Esophagus (tissue), 2 donors: Measurements from ENCODE around the gene EFNA2. TPM values are rescaled to one million over a fixed set of nuclear protein-coding genes. Genes with fewer than 3 reads are reported as not detected.
A peak's percentile ranks its signal among the peaks of the same experiment; 100 is the strongest.

Experiments used
- H3K27ac ChIP-seq, 2 donors: one replicate each; pipeline ENCODE4 v1.5.1; 2013; ENCODE audit warnings: low read depth in 2 of 2, mild to moderate bottlenecking in 2 of 2, inconsistent platforms in 1 of 2, low read length in 1 of 2, moderate library complexity in 1 of 2
- H3K27me3 ChIP-seq, 2 donors: one replicate each; pipeline ENCODE4 v1.6.1; 2013; ENCODE audit warnings: low read length in 2 of 2, control low read depth in 1 of 2, mild to moderate bottlenecking in 1 of 2; ENCODE audit not compliant: insufficient read depth in 2 of 2, control insufficient read depth in 1 of 2
- H3K36me3 ChIP-seq, 2 donors: one replicate each; pipeline ENCODE4 v1.6.1; 2013; ENCODE audit warnings: low read length in 1 of 2; ENCODE audit not compliant: control insufficient read depth in 2 of 2, insufficient read depth in 2 of 2
- H3K4me1 ChIP-seq, 2 donors: one replicate each; pipeline ENCODE4 v1.6.1; 2013; ENCODE audit warnings: low read length in 1 of 2; ENCODE audit not compliant: control insufficient read depth in 2 of 2, insufficient read depth in 2 of 2
- H3K4me3 ChIP-seq, 2 donors: one replicate each; pipeline ENCODE4 v1.5.1; 2013; ENCODE audit warnings: low read length in 2 of 2, mild to moderate bottlenecking in 2 of 2, low read depth in 1 of 2, moderate library complexity in 1 of 2
- H3K9me3 ChIP-seq, 2 donors: one replicate each; pipeline ENCODE4 v1.6.1; 2013; ENCODE audit warnings: mild to moderate bottlenecking in 2 of 2, low read depth in 1 of 2, low read length in 1 of 2, moderate library complexity in 1 of 2; ENCODE audit not compliant: control insufficient read depth in 2 of 2, insufficient read depth in 1 of 2
- WGBS, 2 donors: extraction: QIAGEN DNeasy Blood & Tissue Kit; methylation state at CpG; one replicate each; pipeline ENCODE4 v1.1.7; 2013; 5-methylcytosine and 5-hydroxymethylcytosine counted together
- polyA plus RNA-seq, 2 donors: library from polyadenylated mRNA; stranded (reverse); fragments of 200-250 nt; gene quantifications; one replicate each; pipeline ENCODE4 v1.2.3, GENCODE V29; 2013
- donor health status: healthy with polysubstance abuse.
- donor health status: Bipolar disorder and iron deficiency.

EFNA2 gene
- polyA plus RNA-seq, 2 donors, result 0.18 to 0.39 TPM

GRCh38 chr19:1283917-1284292 is 1.8 kb upstream of the EFNA2 start:
- Histone ChIP-seq H3K4me1 (peaks cover 20 to 21% of the 10 kb centered on the region in 2 donors), H3K27me3 (peaks cover 0 to 26% of the 10 kb centered on the region in 2 donors), H3K4me3 (no peak overlapping the region), H3K27ac (peak overlapping the region; percentile 57 to 86), H3K36me3 (peaks cover 5 to 11% of the 10 kb centered on the region in 2 donors), H3K9me3 (no peaks in the 10 kb centered on the region)
- WGBS, 2 donors, result 68 to 73% methylated on average over 12 of the region's 12 CpGs

GRCh38 chr19:1284293-1284978 is 1.2 kb upstream of the EFNA2 start:
- Histone ChIP-seq H3K4me3 (no peak overlapping the region), H3K27ac (peak overlapping the region; percentile 57 to 86), H3K9me3 (no peaks in the 10 kb centered on the region), H3K36me3 (peaks cover 0 to 7% of the 10 kb centered on the region in 2 donors), H3K27me3 (peaks cover 0 to 26% of the 10 kb centered on the region in 2 donors), H3K4me1 (peaks cover 20 to 25% of the 10 kb centered on the region in 2 donors)
- 50 to 57% methylated on average over 20 of the region's 20 CpGs for WGBS, 2 donors

GRCh38 chr19:1284979-1285736 is 515 bp upstream of the EFNA2 start:
- peaks cover 0 to 26% of the 10 kb centered on the region in 2 donors for H3K27me3 ChIP-seq
- H3K27ac ChIP-seq, result peak overlapping the region in 1 of 2 donors; percentile 81
- peak overlapping the region in 1 of 2 donors; percentile 40 for H3K4me3 ChIP-seq
- 19 to 23% methylated on average over 51 of the region's 51 CpGs for WGBS, 2 donors
- no peaks in the 10 kb centered on the region for H3K9me3 ChIP-seq
- H3K36me3 ChIP-seq, result peaks cover 0 to 2% of the 10 kb centered on the region in 2 donors
- H3K4me1 ChIP-seq, result peaks cover 20 to 25% of the 10 kb centered on the region in 2 donors

- H3K4me1 ChIP-seq, result peaks cover 20 to 29% of the 10 kb centered on the region in 2 donors
- H3K9me3 ChIP-seq, result no peaks in the 10 kb centered on the region
- H3K27me3 ChIP-seq, result peaks cover 0 to 26% of the 10 kb centered on the region in 2 donors
- H3K36me3 ChIP-seq, result no peaks in the 10 kb centered on the region
- WGBS, 2 donors, result 23 to 31% methylated on average over 35 to 38 of the region's 38 CpGs
- H3K27ac ChIP-seq, result no peak overlapping the region
- H3K4me3 ChIP-seq, result peak overlapping the region in 1 of 2 donors; percentile 40
These were observed 1.0 kb downstream of the EFNA2 start for GRCh38 chr19:1286487-1287353.

GRCh38 chr19:1287354-1288225 is 1.9 kb downstream of the EFNA2 start:
- Histone ChIP-seq H3K27me3 (peaks cover 0 to 26% of the 10 kb centered on the region in 2 donors), H3K4me3 (no peak overlapping the region), H3K9me3 (no peaks in the 10 kb centered on the region), H3K27ac (no peak overlapping the region), H3K4me1 (peaks cover 20 to 29% of the 10 kb centered on the region in 2 donors), H3K36me3 (no peaks in the 10 kb centered on the region)
- WGBS, 2 donors, result 31 to 32% methylated on average over 50 to 55 of the region's 55 CpGs

- Histone ChIP-seq H3K4me3 (no peak overlapping the region), H3K27ac (no peak overlapping the region), H3K9me3 (no peaks in the 10 kb centered on the region), H3K27me3 (peaks cover 0 to 29% of the 10 kb centered on the region in 2 donors), H3K4me1 (peaks cover 18 to 29% of the 10 kb centered on the region in 2 donors), H3K36me3 (no peaks in the 10 kb centered on the region)
- WGBS, 2 donors, result 80 to 85% methylated on average over 14 to 18 of the region's 18 CpGs
These were observed 2.5 kb downstream of the EFNA2 start for GRCh38 chr19:1288226-1288612.

- Histone ChIP-seq H3K36me3 (no peaks in the 10 kb centered on the region), H3K4me1 (peaks cover 11 to 23% of the 10 kb centered on the region in 2 donors), H3K27me3 (peaks cover 0 to 29% of the 10 kb centered on the region in 2 donors), H3K9me3 (no peaks in the 10 kb centered on the region), H3K4me3 (no peak overlapping the region), H3K27ac (no peak overlapping the region)
- 61 to 67% methylated on average over 36 to 41 of the region's 41 CpGs for WGBS, 2 donors
These were observed 3.4 kb downstream of the EFNA2 start for GRCh38 chr19:1288833-1289685.

GRCh38 chr19:1289686-1290025 is 4.0 kb downstream of the EFNA2 start:
- Histone ChIP-seq H3K9me3 (no peaks in the 10 kb centered on the region), H3K27ac (no peak overlapping the region), H3K4me3 (no peak overlapping the region), H3K27me3 (peaks cover 0 to 29% of the 10 kb centered on the region in 2 donors), H3K4me1 (peaks cover 11 to 19% of the 10 kb centered on the region in 2 donors), H3K36me3 (no peaks in the 10 kb centered on the region)
- 67 to 69% methylated on average over 19 of the region's 19 CpGs for WGBS, 2 donors
